OCI-LY1 (cell line): Measurements from ENCODE around the gene ADCY1.

Experiments
- CTCF ChIP-seq: fragments of 200-600 bp; sonication (generic), shearing (Covaris generic); IDR thresholded peaks from 2 replicates; pipeline ENCODE4 v1.5.1; 2017; ENCODE audit warnings: mild to moderate bottlenecking, antibody characterized with exemption, low read length, moderate library complexity, mixed read lengths
- EZH2 ChIP-seq: fragments of 200-600 bp; sonication (generic), shearing (Covaris generic); IDR thresholded peaks from 2 replicates; pipeline ENCODE4 v1.8.0; 2017; ENCODE audit warnings: borderline replicate concordance, mixed run types, mild to moderate bottlenecking, antibody characterized with exemption, low read length, moderate library complexity, mixed read lengths

DNA sequence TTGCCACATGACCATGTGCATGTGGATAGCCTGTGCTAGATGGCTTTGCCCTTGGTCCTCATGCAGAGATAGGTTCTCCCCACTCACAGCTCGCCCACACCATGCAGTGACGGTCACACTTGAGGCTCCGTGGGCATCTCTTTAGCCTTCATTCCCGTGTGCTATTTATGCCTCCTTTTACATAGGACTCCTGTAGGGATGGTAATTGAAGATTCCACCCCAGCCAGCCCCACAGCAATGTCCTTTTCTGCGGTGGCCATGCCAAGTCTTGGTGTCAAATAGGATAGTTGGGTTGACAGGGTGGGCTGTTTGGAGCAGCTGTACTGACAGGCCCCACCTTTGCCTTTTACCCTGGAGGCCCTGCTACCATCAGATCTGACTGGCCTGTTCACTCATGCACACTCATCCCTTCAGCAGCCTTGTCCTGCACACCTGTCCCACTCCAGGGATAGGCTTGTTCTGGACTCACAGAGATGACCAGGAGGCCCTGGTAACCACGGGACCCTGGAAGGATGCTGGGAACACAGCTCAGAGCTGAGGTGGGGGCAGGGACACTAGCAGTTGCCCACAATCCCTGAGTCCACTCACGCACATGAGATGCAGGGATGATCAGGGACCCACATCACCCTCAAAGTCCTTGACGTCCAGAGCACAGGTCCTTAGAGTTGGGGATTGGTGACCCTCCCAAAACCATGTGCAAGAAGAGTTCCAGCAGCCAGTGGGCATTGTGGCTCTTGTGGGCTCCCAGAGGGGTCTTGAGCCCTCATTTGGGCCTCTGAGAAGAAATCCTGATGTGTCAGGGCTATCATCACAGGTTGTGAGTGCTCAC lies 71.2 kb downstream of the ADCY1 start:
- TF ChIP-seq CTCF, result no peak
- TF ChIP-seq EZH2, result no peak
